Endothelial cell of umbilical vein (primary cell): Measurements from ENCODE around the gene PIK3R6. TPM values are rescaled to one million over a fixed set of nuclear protein-coding genes. Genes with fewer than 3 reads are reported as not detected.

Experiments used
- BruUV-seq: library from RNA; stranded (reverse); fragments of 400-500 nt; replicated peaks from 2 replicates; lab custom pipeline; 2021; lab: Mats Ljungman, UMichigan
- CTCF ChIA-PET: fragments of 300-600, 350-600 bp; sonication (Branson Sonifier 250); formaldehyde crosslinking; loops from one replicate; lab custom pipeline; 2021; ENCODE audit warnings: antibody characterized with exemption, inconsistent platforms; lab: Charles Lee
- POLR2A ChIA-PET: fragments of 300-600, 350-600 bp; sonication (Branson Sonifier 250); formaldehyde crosslinking; loops from one replicate; lab custom pipeline; 2021; ENCODE audit warnings: antibody characterized with exemption, inconsistent platforms; lab: Charles Lee
- DNase-seq: peaks from one replicate; pipeline ENCODE4 v3.0.0-alpha.2; 2011; ENCODE audit warnings: low read depth, low spot score
- FAIRE-seq: peaks from 2 replicates; lab custom pipeline; 2011; peaks lifted over from hg19 to GRCh38; lab: Jason Lieb, UNC
- H2AFZ ChIP-seq: 2 replicates; pipeline ENCODE4 v1.6.0; 2012; ENCODE audit warnings: low read depth, low read length, control low read depth, inconsistent platforms
- H3K27ac ChIP-seq: 2 replicates; pipeline ENCODE4 v1.5.1; 2011; ENCODE audit warnings: low read depth, mild to moderate bottlenecking, control low read depth, low read length, moderate library complexity; ENCODE audit not compliant: insufficient read depth
- H3K27me3 ChIP-seq, 2 experiments: 2 replicates each; pipeline versions ENCODE4 v1.6.0 to v1.6.1; 2011; ENCODE audit warnings: low read length in 2 of 2, mixed read lengths in 1 of 2; ENCODE audit not compliant: control insufficient read depth in 2 of 2, insufficient read depth in 2 of 2
- H3K36me3 ChIP-seq, 2 experiments: 2 replicates in 1 of 2; 3 replicates in 1 of 2; pipeline ENCODE4 v1.5.1; 2011; ENCODE audit warnings: low read length in 2 of 2, mild to moderate bottlenecking in 1 of 2, moderate library complexity in 1 of 2; ENCODE audit not compliant: control insufficient read depth in 2 of 2, insufficient read depth in 2 of 2; ENCODE audit errors: extremely low read depth in 1 of 2
- H3K4me1 ChIP-seq: 3 replicates; pipeline ENCODE4 v1.5.1; 2011; ENCODE audit warnings: mild to moderate bottlenecking, low read length; ENCODE audit not compliant: control insufficient read depth, insufficient read depth; ENCODE audit errors: extremely low read depth
- H3K4me2 ChIP-seq: 2 replicates; pipeline ENCODE4 v1.6.1; 2011; ENCODE audit warnings: low read length, control low read depth, mixed read lengths; ENCODE audit not compliant: insufficient read depth
- H3K4me3 ChIP-seq, 3 experiments: fragments of 200-600 bp in 1 of 3; sonication (generic), shearing (Covaris generic) in 1 of 3; replicated peaks in 1 of 3; 2 replicates each; pipeline ENCODE4 v1.5.1; 2011 to 2016; ENCODE audit warnings: control low read depth in 3 of 3, low read length in 3 of 3, mild to moderate bottlenecking in 2 of 3, inconsistent platforms in 1 of 3, low read depth in 1 of 3, moderate library complexity in 1 of 3; ENCODE audit not compliant: insufficient read depth in 1 of 3
- H3K79me2 ChIP-seq: 2 replicates; pipeline ENCODE4 v1.6.0; 2012; ENCODE audit warnings: low read length, inconsistent platforms; ENCODE audit not compliant: control insufficient read depth, insufficient read depth
- H3K9ac ChIP-seq: replicated peaks from 2 replicates; pipeline ENCODE3; 2011; ENCODE audit warnings: low read length, control low read depth; ENCODE audit not compliant: insufficient read depth; ENCODE audit errors: extremely low read depth
- H3K9me1 ChIP-seq: replicated peaks from 3 replicates; pipeline ENCODE4 v1.6.0; 2011; ENCODE audit warnings: mild to moderate bottlenecking, low read length; ENCODE audit not compliant: control insufficient read depth, insufficient read depth; ENCODE audit errors: extremely low read depth
- H3K9me3 ChIP-seq: replicated peaks from 2 replicates; pipeline ENCODE4 v1.5.1; 2012; ENCODE audit warnings: low read length, inconsistent platforms; ENCODE audit not compliant: control insufficient read depth, insufficient read depth
- H4K20me1 ChIP-seq: replicated peaks from 2 replicates; pipeline ENCODE3; 2011; ENCODE audit warnings: mild to moderate bottlenecking, low read length; ENCODE audit not compliant: control insufficient read depth, insufficient read depth; ENCODE audit errors: extremely low read depth
- CTCF ChIP-seq, 2 donors: IDR thresholded peaks; 1 replicate in 1 of 2; 2 replicates in 1 of 2; pipeline ENCODE4 v1.5.1; 2011; ENCODE audit warnings: low read length in 2 of 2, mild to moderate bottlenecking in 2 of 2, moderate library complexity in 2 of 2, control low read depth in 1 of 2, inconsistent platforms in 1 of 2, low read depth in 1 of 2; ENCODE audit not compliant: insufficient read depth in 1 of 2; ENCODE audit errors: extremely low read depth in 1 of 2
- FOS ChIP-seq: IDR thresholded peaks from 2 replicates; pipeline ENCODE4 v1.6.1; 2011; ENCODE audit warnings: mild to moderate bottlenecking, low read length, moderate library complexity, borderline replicate concordance; ENCODE audit not compliant: insufficient read depth
- POLR2AphosphoS5 ChIP-seq: IDR thresholded peaks from 2 replicates; pipeline ENCODE4 v1.6.1; 2012; ENCODE audit warnings: low read depth, mild to moderate bottlenecking, control low read depth, low read length, moderate library complexity; ENCODE audit not compliant: insufficient read depth
- dilution Hi-C: fragments of 300-500 bp; cut with MboI; formaldehyde crosslinking; loops from one replicate; pipeline ENCODE4 v1.15.0; 2019; ENCODE audit warnings: low sequenced_read_pairs; ENCODE audit not compliant: extremely low pct_ligation_motif_present
- intact Hi-C: fragments of 100-400 bp; cut with micrococcal nuclease; formaldehyde crosslinking; loops from one replicate; pipeline ENCODE4 v1.10.0; 2022
- polyA plus RNA-seq, 4 experiments: library from polyadenylated mRNA; depleted of rRNA in 3 of 4; stranded (reverse) in 3 of 4; unstranded in 1 of 4; fragments of >200 nt; gene quantifications; 2 replicates each; pipeline versions ENCODE4 v1.2.1 to v1.2.3, GENCODE V29; 2011 to 2012; ENCODE audit warnings: missing spikeins in 1 of 4
- total RNA-seq: library from RNA; stranded (reverse); gene quantifications from 2 replicates; pipeline ENCODE4 v1.2.3, GENCODE V29; 2021

PIK3R6 gene
- total and polyA plus RNA-seq, 2 donors (not counting 3 experiments of a cell fraction or from before 2014, with no cell fraction given), result not detected

- Histone ChIP-seq H3K4me1 (no peaks in the 10 kb centered on the region), H3K9ac (no peak overlapping the region), H4K20me1 (no peaks in the 10 kb centered on the region), H3K36me3 (no peaks in the 10 kb centered on the region), H3K9me3 (no peaks in the 10 kb centered on the region), H3K27me3 (no peaks in the 10 kb centered on the region), H2AFZ (no peak overlapping the region), H3K27ac (no peak overlapping the region), H3K4me3 (no peak overlapping the region), H3K9me1 (no peaks in the 10 kb centered on the region), H3K79me2 (no peaks in the 10 kb centered on the region), H3K4me2 (no peak overlapping the region)
- DNase-seq (no peak), FAIRE-seq (no peak)
- BruUV-seq, result no TSS peak
- dilution Hi-C loops, result no loop called here
- POLR2A ChIA-PET, result no interaction called here
- intact Hi-C loops, result loop anchor here (1.0 kb wide), 1 partner anchor 109 kb away; no protein-coding TSS in a partner anchor
- TF ChIP-seq CTCF (IDR thresholded peaks at IDR 0.05; ENCODE audit: extremely low read depth in 1 of 2, insufficient read depth in 1 of 2, low read depth in 1 of 2, low read length in 2 of 2), result no peak
- no peak for TF ChIP-seq FOS
- no peak for TF ChIP-seq POLR2AphosphoS5
- CTCF ChIA-PET, result interaction anchor here (0.6 to 1.8 kb wide), 5 partner anchors 12 to 815 kb away, joined by 3 to 19 read pairs (median 3); no protein-coding TSS in a partner anchor
Measured at GRCh38 chr17:8888704-8889302, 21.3 kb upstream of the PIK3R6 start.
